Measurements from ENCODE around the gene RASAL1.

RASAL1 gene

GRCh38 chr12:113070117-113070906, 65.2 kb downstream of the RASAL1 start:
- DNase-seq: no peak

- no peak for DNase-seq
Measured at GRCh38 chr12:113069751-113070116, 65.8 kb downstream of the RASAL1 start.

DNA sequence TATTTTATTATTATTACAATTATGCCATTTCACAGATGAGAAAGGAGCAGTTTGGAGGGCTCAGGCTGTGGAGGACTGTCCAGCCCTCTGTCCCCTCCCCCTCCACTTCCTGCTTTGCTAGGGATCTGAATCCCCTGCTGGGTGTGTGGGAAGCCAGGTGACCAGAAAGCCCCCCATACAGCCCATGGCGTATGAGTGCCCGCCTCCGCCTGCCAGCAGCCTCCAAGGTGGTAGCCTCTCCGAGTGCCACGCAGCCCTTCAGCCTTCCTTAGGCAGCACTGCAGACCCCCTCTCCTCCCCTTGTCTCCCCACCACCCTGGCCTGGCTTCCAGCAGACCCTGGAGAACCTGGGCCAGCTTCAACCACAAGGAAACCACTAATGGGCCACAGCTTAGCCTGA, 66.4 kb downstream of the RASAL1 start:
- DNase-seq: no peak

- DNase-seq: no peak
Measured at GRCh38 chr12:113067987-113068935, 67.3 kb downstream of the RASAL1 start.

DNA sequence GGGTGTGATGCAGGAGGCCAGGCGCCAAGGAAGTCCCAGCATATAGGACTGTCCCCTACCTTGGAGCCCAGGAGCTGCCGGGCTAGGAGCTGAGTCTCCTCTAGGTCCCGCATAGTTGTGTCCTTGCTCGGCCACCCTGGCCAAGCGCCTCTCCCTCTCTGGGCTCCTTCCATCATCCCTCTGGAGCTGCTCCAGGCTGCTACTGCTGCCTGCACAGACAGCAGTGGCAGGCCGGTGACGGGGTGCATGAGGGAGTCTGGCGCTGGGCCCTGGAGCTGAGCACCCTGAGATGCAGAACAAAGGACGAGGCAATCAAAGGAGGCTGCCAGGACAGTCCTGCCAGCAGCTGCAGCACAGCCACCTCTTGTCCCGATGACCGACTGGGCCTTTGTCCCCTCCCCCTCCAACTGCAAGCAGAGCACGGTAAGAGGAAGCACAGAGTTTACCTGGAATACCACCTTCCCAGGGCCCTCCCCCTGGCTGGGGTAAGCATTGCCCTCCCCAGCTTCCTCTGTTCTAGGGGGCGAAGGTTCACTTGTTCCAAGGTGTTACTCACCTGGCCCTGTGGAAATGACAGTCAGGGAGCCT, 68.7 kb downstream of the RASAL1 start:
- DNase-seq: no peak

- peak; percentile 21 for DNase-seq
Measured at GRCh38 chr12:113065126-113066007, 70.2 kb downstream of the RASAL1 start.

GRCh38 chr12:113064395-113065125, 71.0 kb downstream of the RASAL1 start:
- DNase-seq: no peak

- no peak for DNase-seq
Measured at GRCh38 chr12:113063396-113064350, 71.9 kb downstream of the RASAL1 start.

DNA sequence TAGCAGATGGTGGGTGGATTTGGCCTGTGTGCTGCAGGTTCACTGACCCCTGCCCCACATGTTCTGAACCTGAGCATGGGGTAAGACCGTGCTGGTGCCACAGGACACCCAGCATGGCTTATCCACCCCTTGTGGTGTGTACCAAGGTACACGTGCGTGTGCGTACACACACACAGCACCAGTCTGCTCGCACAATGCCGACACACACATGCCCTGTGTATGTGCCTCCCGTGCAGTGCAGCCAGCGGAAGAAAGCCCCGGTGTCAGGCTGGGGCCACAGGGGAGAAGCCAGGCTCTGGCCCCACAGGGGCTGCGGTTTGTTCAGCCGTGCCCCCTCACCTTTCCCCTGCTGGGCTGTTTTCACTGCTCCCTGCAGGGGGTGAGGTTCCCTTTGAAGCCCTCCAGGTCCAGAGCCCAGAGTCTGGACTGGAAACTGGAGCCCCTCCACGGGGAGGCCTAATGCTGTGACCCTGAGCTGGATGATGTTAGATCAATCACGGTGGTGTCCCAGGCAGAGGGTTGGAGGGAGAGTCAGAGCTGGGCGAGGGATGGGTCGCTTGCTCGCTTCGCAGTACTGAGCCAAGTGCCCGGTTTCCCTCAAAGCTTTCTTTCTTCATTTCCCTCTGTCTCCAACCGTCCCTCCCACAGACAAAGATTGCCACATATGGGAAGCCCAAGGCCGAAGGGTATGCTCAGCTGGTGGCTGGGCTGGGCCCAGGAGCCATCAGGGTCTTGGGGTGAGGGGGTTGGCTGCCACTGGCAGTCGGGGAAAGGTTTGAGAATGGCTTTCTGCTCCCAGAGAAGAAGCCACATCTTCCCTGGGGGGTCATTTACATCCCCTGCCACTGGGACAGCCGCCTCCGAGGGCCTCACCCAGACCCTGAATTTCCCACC, 72.8 kb downstream of the RASAL1 start:
- no peak for DNase-seq

DNA sequence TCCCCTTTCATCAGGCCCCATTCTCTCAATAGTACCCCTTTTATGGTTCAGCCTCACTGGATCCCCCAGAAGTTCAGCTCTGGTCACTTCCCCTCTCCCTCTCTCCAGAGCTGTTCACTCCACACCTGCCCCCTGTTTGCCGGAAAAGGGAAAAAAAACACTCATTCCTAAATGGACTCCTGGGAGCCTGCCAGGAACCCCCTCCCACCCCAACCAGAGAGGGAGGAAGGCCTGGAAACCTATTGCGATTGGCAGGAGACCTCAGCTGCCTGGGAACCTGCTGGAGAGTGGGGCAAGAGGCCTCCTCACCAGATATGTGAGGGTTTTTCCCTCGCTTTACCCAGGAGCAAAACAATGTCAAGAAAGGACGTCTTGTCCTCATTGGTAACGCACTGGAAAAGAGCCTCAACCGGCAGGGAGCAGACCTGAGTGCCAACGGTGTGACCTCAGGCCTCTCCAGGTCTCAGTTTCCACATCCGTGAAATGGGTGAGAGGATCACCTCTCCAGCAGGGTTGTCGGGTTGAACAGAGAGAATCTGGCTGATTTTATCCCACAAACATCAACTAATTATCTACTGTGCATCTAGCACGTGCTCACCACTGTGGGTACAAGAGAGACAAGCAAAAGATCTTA, 74.4 kb downstream of the RASAL1 start:
- DNase-seq: no peak

DNA sequence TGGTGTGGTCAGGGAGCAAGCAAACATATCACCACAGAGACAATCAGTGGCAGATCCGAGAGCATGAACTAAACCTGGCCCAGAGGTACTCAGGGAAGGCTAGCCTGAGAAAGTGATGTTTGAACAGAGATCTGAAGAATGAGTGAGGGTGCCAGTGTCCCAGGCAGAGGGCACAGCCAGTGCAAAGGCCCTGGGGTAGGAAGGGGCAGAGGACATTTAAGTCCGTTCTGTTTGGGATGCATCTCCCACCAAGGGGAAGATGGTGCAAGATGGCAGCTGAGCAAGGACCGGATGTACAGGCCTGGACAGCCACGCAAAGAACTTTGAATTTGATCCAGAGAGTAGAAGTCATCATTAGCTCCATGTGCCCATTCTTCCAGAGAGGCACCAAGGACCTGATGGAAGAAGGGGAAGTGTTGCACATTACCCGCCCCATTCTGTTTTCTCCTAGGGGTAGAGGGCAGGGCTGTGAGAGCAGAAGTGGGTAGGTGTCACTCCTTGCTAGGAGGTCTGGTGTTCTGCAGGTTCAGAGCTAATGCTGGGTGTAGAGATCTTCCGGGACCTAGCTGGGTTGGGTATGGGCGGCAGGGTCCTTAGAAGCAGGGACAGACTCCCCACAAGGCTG, 75.1 kb downstream of the RASAL1 start:
- no peak for DNase-seq

GRCh38 chr12:113059071-113059595, 76.4 kb downstream of the RASAL1 start:
- DNase-seq: no peak

GRCh38 chr12:113058553-113058952, 77.0 kb downstream of the RASAL1 start:
- no peak for DNase-seq

DNA sequence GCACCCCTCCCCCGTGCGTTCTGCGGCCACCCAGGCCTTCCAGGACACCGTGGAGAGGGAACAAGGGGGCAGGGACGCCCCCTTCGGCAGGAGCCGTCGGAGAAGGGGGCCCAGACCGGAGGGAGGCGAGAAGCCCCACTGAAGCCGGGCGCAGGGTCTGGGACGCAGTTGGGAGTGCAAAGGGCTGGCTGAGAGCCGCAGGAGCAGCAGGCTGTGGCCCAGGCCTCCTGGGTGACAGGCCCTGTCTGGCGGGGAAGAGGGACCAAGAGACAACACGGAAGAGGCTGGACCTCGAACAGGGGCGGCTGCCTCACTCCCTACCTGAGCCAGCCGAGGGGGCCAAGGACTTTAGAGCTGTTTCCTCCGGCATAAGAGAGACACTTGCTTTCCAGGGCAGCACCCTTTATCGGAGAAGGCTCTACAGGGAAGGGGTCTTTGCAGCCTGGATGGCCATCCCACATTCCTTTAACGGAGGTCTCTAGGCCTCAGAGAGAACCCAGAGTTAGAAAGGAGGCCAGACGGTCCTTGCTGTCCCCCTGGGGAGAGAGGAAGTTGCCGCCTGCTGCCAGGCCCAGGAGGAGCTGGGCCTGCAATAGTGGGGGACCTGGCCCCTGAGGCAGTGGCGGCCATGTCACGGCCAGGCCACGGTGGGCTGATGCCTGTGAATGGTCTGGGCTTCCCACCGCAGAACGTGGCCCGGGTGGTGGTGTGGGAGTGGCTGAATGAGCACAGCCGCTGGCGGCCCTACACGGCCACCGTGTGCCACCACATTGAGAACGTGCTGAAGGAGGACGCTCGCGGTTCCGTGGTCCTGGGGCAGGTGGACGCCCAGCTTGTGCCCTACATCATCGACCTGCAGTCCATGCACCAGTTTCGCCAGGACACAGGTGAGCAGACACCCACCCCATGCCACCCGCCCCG, 77.7 kb downstream of the RASAL1 start:
- no peak for DNase-seq

- no peak for DNase-seq
Measured at GRCh38 chr12:113056631-113057488, 78.7 kb downstream of the RASAL1 start, which contains the start of gene DTX1. Gene DTX1 (plus strand): TSS chr12:113056730. CDS start chr12:113058193, 1,463 bp downstream.

- no peak for DNase-seq
Measured at GRCh38 chr12:113056381-113056630, 79.3 kb downstream of the RASAL1 start.
